OCI-LY1 (cell line): Measurements from ENCODE around the gene CXCL17.

ENCODE experiments used
- H2AFZ ChIP-seq: fragments of 200-600 bp; sonication (generic), shearing (Covaris generic); 2 replicates; pipeline ENCODE4 v1.6.0; 2014; ENCODE audit warnings: antibody characterized with exemption, mild to moderate bottlenecking, low read length
- H3F3A ChIP-seq: fragments of 200-600 bp; sonication (generic), shearing (Covaris generic); 2 replicates; pipeline ENCODE4 v1.6.0; 2014; ENCODE audit warnings: mild to moderate bottlenecking, antibody characterized with exemption, low read length, moderate library complexity; ENCODE audit not compliant: insufficient read depth
- H3K27ac ChIP-seq: fragments of 200-600 bp; sonication (generic); 2 replicates; pipeline ENCODE4 v1.5.1; 2014; ENCODE audit warnings: low read length, mixed run types, mild to moderate bottlenecking, low read depth; ENCODE audit not compliant: poor library complexity, severe bottlenecking
- H3K27me3 ChIP-seq: fragments of 200-600 bp; sonication (generic); 2 replicates; pipeline ENCODE4 v1.6.0; 2014; ENCODE audit warnings: antibody characterized with exemption, mild to moderate bottlenecking, low read length, moderate library complexity; ENCODE audit not compliant: insufficient read depth
- H3K36me3 ChIP-seq: fragments of 200-600 bp; sonication (generic); 2 replicates; pipeline ENCODE4 v1.6.1; 2014; ENCODE audit warnings: mild to moderate bottlenecking, antibody characterized with exemption, low read length, moderate library complexity, mixed read lengths; ENCODE audit not compliant: insufficient read depth
- H3K4me1 ChIP-seq: fragments of 200-600 bp; sonication (generic); 2 replicates; pipeline ENCODE4 v1.5.1; 2014; ENCODE audit warnings: mild to moderate bottlenecking, low read length, moderate library complexity; ENCODE audit not compliant: insufficient read depth, severe bottlenecking
- H3K4me2 ChIP-seq: fragments of 200-600 bp; sonication (generic), shearing (Covaris generic); 2 replicates; pipeline ENCODE4 v1.6.1; 2014; ENCODE audit warnings: low read length
- H3K4me3 ChIP-seq: fragments of 200-600 bp; sonication (generic); 2 replicates; pipeline ENCODE4 v1.5.1; 2014; ENCODE audit warnings: low read length, low read depth, mild to moderate bottlenecking, mixed read lengths; ENCODE audit not compliant: poor library complexity, severe bottlenecking
- H3K79me2 ChIP-seq: fragments of 200-600 bp; shearing (Covaris generic); 2 replicates; pipeline ENCODE4 v1.6.1; 2016; ENCODE audit warnings: mixed run types, low read length, mixed read lengths; ENCODE audit not compliant: insufficient read depth
- H3K9ac ChIP-seq: fragments of 200-600 bp; sonication (generic), shearing (Covaris generic); 2 replicates; pipeline ENCODE4 v1.6.1; 2014; ENCODE audit warnings: mild to moderate bottlenecking, low read length, mixed read lengths
- H3K9me2 ChIP-seq: fragments of 200-600 bp; sonication (generic), shearing (Covaris generic); 2 replicates; pipeline ENCODE4 v1.6.1; 2014; ENCODE audit warnings: low read depth, mild to moderate bottlenecking, low read length, mixed read lengths
- H3K9me3 ChIP-seq: fragments of 200-600 bp; shearing (Covaris generic); 2 replicates; pipeline ENCODE4 v1.6.1; 2014; ENCODE audit warnings: low read length, mixed read lengths
- H4K20me1 ChIP-seq: fragments of 200-600 bp; sonication (generic), shearing (Covaris generic); 2 replicates; pipeline ENCODE4 v1.6.0; 2016; ENCODE audit warnings: mild to moderate bottlenecking, low read length; ENCODE audit not compliant: insufficient read depth
- EZH2 ChIP-seq: fragments of 200-600 bp; sonication (generic), shearing (Covaris generic); IDR thresholded peaks from 2 replicates; pipeline ENCODE4 v1.8.0; 2017; ENCODE audit warnings: borderline replicate concordance, mixed run types, mild to moderate bottlenecking, antibody characterized with exemption, low read length, moderate library complexity, mixed read lengths
- TF ChIP-seq, protein P1 (sequence below): fragments of 200-600 bp; sonication (generic), shearing (Covaris generic); IDR thresholded peaks from 2 replicates; pipeline ENCODE4 v1.5.1; 2017; ENCODE audit warnings: mild to moderate bottlenecking, antibody characterized with exemption, low read length, moderate library complexity, mixed read lengths

CXCL17 gene

DNA sequence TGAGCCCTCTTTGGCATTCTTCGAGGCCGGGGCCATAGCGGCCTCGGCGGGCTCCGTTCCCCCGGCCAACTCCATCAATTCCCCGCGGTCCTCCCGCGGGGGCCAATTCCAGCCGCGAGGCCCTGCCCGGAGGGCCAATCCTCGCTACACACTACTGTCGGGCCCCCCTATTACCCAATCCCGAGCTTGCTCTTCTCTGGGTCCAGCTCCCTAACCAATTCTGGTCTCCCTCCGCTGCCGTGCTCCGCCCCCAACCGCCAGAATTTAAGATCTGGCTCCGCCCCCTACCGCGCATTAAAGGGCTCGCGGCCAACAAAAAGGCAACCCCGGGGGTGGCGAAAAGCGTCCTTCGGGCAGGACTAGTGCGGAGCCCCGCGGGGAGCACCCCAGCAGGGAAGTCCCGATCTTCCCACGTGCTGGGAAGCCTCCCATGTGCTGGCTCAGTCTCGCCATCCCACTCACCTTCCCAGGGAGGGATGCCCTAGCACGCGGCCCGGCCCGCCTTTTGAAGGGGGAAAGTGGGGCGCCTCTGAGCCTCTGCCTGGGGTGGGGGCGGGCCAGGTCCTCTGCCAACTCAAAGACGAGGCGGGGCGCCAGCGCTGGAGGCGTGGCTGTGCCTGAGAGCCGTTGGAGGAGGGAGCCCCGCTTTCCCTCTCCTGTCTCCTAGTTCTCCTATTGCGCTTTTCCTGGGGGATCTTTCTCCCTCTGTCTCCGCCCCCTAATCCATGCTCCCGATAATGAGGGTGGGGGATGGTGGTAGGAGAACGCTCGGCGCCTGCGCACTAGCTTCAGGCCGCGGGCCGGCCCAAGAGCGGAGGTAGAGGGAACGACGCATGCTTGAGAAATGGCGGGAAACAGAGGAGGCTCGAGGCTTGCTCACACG lies 19.0 kb downstream of the CXCL17 start:
- no peaks in the 10 kb centered on the region for H4K20me1 ChIP-seq
- no peak overlapping the region for H2AFZ ChIP-seq
- H3K9me3 ChIP-seq = no peaks in the 10 kb centered on the region
- H3K4me1 ChIP-seq = peaks cover 33% of the 10 kb centered on the region
- peak overlapping the region; percentile 80 for H3K9ac ChIP-seq
- no peaks in the 10 kb centered on the region for H3K9me2 ChIP-seq
- H3K27ac ChIP-seq = peak overlapping the region; percentile 83
- H3K79me2 ChIP-seq = no peaks in the 10 kb centered on the region
- no peaks in the 10 kb centered on the region for H3F3A ChIP-seq
- H3K36me3 ChIP-seq = no peaks in the 10 kb centered on the region; the same call in 1 of the 2 replicates
- no peaks in the 10 kb centered on the region for H3K27me3 ChIP-seq
- TF ChIP-seq, protein P1, sequence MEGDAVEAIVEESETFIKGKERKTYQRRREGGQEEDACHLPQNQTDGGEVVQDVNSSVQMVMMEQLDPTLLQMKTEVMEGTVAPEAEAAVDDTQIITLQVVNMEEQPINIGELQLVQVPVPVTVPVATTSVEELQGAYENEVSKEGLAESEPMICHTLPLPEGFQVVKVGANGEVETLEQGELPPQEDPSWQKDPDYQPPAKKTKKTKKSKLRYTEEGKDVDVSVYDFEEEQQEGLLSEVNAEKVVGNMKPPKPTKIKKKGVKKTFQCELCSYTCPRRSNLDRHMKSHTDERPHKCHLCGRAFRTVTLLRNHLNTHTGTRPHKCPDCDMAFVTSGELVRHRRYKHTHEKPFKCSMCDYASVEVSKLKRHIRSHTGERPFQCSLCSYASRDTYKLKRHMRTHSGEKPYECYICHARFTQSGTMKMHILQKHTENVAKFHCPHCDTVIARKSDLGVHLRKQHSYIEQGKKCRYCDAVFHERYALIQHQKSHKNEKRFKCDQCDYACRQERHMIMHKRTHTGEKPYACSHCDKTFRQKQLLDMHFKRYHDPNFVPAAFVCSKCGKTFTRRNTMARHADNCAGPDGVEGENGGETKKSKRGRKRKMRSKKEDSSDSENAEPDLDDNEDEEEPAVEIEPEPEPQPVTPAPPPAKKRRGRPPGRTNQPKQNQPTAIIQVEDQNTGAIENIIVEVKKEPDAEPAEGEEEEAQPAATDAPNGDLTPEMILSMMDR = no peak
- TF ChIP-seq EZH2 = no peak
- H3K4me3 ChIP-seq = peak overlapping the region; percentile 73
- peak overlapping the region; percentile 79 for H3K4me2 ChIP-seq

- no peaks in the 10 kb centered on the region for H3F3A ChIP-seq
- peaks cover 5% of the 10 kb centered on the region; the same call in 1 of the 2 replicates for H3K36me3 ChIP-seq
- H3K4me3 ChIP-seq = peak overlapping the region; percentile 73
- no peaks in the 10 kb centered on the region for H4K20me1 ChIP-seq
- H3K9me2 ChIP-seq = no peaks in the 10 kb centered on the region
- H3K27me3 ChIP-seq = no peaks in the 10 kb centered on the region
- H3K9ac ChIP-seq = peak overlapping the region; percentile 80
- peak overlapping the region; percentile 83 for H3K27ac ChIP-seq
- no peak overlapping the region for H2AFZ ChIP-seq
- TF ChIP-seq, protein P1 = 0 out of 2 replicates have a peak, but pooled peaks have one; percentile 7
- no peak for TF ChIP-seq EZH2
- no peaks in the 10 kb centered on the region for H3K79me2 ChIP-seq
- H3K4me2 ChIP-seq = peak overlapping the region; percentile 79
- no peaks in the 10 kb centered on the region for H3K9me3 ChIP-seq
- peaks cover 33% of the 10 kb centered on the region for H3K4me1 ChIP-seq
Measured at GRCh38 chr19:42422901-42423461, 19.8 kb downstream of the CXCL17 start.

DNA sequence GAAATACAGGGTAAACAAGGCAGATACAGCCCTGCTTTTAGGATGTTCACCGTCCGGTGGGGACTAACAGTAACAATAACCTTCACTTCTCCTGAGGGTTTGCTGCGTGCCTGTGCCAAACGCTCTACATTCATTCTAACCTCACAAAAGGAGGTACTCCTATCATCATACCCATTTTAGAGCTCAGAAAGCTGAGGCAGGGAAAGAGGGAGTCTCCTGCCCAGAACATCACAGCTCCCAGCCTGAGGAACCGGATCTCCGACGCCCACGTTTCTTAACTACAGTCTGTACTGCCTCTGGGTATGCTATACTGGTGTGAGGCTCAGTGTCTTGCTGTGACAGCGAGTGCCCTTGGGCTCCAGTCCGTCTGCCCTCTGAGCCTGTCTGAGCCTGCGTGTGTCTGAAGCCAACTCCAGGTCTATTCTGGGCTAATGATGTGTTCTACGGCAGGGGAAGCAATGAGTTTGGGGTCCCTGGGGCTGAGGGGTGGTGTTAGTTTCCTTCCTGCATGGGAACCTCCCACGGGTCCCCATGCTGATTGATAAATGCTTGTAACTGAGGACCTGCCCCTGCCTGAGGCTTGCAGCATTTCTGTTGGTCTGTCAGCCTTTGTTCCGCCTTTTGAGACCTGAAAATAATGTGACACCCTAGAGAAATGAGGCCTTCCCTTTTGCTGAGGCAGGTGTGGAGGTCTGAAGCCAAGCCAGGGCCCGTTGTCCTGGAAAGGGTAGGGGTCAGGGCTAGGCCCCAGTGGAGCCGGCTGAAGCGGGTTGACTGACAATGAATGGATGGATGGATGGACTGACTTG lies 20.4 kb downstream of the CXCL17 start:
- H3K27ac ChIP-seq = peak overlapping the region; percentile 83
- H3K4me3 ChIP-seq = peak overlapping the region; percentile 73
- no peaks in the 10 kb centered on the region for H4K20me1 ChIP-seq
- peak overlapping the region; percentile 80 for H3K9ac ChIP-seq
- H3K4me2 ChIP-seq = peak overlapping the region; percentile 79
- H3K4me1 ChIP-seq = peaks cover 33% of the 10 kb centered on the region
- H3K36me3 ChIP-seq = peaks cover 6% of the 10 kb centered on the region; the same call in 1 of the 2 replicates
- H3K79me2 ChIP-seq = no peaks in the 10 kb centered on the region
- no peaks in the 10 kb centered on the region for H3F3A ChIP-seq
- no peaks in the 10 kb centered on the region for H3K9me3 ChIP-seq
- H2AFZ ChIP-seq = no peak overlapping the region
- no peaks in the 10 kb centered on the region for H3K9me2 ChIP-seq
- no peaks in the 10 kb centered on the region for H3K27me3 ChIP-seq
- TF ChIP-seq EZH2 = no peak
- TF ChIP-seq, protein P1 = no peak
